ENCODE data around the gene ANP32B.
"Not testable (repeated sequence)": the region's sequence is repeated elsewhere in the genome, so short reads cannot be mapped to it uniquely, and the experiment has no call there.

- TF ChIP-seq CTCF (IDR thresholded peaks at IDR 0.05; ENCODE audit: low read length); EZH2 (IDR thresholded peaks at IDR 0.05; ENCODE audit: borderline replicate concordance, low read length): not testable (repeated sequence)
Observed at GRCh38 chr9:97947094-97947493, 36.0 kb upstream of the ANP32B start.

Measured in OCI-LY1 (cell line).